ENCODE data around the gene ACTN2.

DNA sequence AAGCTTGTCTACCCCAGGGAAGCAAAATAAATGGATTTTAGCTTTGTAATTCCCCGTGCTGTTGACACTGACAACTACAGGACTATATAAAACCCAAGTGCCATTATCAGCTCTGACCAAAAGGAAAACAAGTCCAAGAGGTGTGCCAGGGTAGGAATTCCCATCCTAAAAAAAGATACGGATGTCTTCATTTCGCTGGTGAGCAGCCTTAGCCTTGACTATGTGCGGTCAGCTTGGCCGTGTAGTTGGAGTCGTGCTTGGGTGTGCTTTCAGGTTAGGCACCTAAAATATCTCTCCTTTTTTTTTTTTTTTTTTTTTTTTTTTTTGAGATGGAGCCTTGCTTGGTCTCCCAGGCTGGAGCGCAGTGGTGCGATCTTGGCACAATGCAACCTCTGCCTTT lies 28.9 kb upstream of the ACTN2 start:
- TF ChIP-seq, protein P1, sequence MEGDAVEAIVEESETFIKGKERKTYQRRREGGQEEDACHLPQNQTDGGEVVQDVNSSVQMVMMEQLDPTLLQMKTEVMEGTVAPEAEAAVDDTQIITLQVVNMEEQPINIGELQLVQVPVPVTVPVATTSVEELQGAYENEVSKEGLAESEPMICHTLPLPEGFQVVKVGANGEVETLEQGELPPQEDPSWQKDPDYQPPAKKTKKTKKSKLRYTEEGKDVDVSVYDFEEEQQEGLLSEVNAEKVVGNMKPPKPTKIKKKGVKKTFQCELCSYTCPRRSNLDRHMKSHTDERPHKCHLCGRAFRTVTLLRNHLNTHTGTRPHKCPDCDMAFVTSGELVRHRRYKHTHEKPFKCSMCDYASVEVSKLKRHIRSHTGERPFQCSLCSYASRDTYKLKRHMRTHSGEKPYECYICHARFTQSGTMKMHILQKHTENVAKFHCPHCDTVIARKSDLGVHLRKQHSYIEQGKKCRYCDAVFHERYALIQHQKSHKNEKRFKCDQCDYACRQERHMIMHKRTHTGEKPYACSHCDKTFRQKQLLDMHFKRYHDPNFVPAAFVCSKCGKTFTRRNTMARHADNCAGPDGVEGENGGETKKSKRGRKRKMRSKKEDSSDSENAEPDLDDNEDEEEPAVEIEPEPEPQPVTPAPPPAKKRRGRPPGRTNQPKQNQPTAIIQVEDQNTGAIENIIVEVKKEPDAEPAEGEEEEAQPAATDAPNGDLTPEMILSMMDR (tag by site-specific recombination; IDR thresholded peaks at IDR 0.05), result no peak
- TF ChIP-seq ZNF670 (tag by site-specific recombination; IDR thresholded peaks at IDR 0.05; ENCODE audit: low read depth), result no peak
- no peak for TF ChIP-seq ZNF624 (tag by site-specific recombination; IDR thresholded peaks at IDR 0.05)
